GM23338 (cell line): ENCODE results near the gene CCL20. TPM values are rescaled to one million over a fixed set of nuclear protein-coding genes. Genes with fewer than 3 reads are reported as not detected.

Experiments used
- ATAC-seq: fragments of 200-7000 bp; cut with Tn5 transposase; 3 replicates; pipeline ENCODE4 v1.9.1; 2020
- DNase-seq: peaks from one replicate; pipeline ENCODE4 v3.0.0-alpha.2; 2015; ENCODE audit warnings: low spot score
- H2AFZ ChIP-seq: fragments of 200-600 bp; sonication (generic); 2 replicates; pipeline ENCODE4 v1.8.0; 2016; ENCODE audit warnings: antibody characterized with exemption, mild to moderate bottlenecking, moderate library complexity
- H3F3A ChIP-seq: fragments of 200-600 bp; sonication (generic); replicated peaks from 2 replicates; pipeline ENCODE4 v1.8.0; 2017; ENCODE audit warnings: antibody characterized with exemption, mixed run types, low read depth
- H3K27ac ChIP-seq: fragments of 200-600 bp; sonication (generic); 2 replicates; pipeline ENCODE4 v1.6.1; 2016; ENCODE audit warnings: low read depth
- H3K27me3 ChIP-seq: fragments of 200-600 bp; sonication (generic); 2 replicates; pipeline ENCODE4 v1.8.0; 2016; ENCODE audit warnings: mild to moderate bottlenecking, mixed run types, moderate library complexity; ENCODE audit not compliant: insufficient read depth
- H3K36me3 ChIP-seq: fragments of 200-600 bp; sonication (generic); 2 replicates; pipeline ENCODE4 v1.8.0; 2016; ENCODE audit warnings: mild to moderate bottlenecking; ENCODE audit not compliant: insufficient read depth
- H3K4me1 ChIP-seq: fragments of 200-600 bp; sonication (generic); 2 replicates; pipeline ENCODE4 v1.8.0; 2016; ENCODE audit warnings: mild to moderate bottlenecking, moderate library complexity; ENCODE audit not compliant: insufficient read depth
- H3K4me2 ChIP-seq: fragments of 200-600 bp; sonication (generic); 2 replicates; pipeline ENCODE4 v1.7.1; 2017; ENCODE audit warnings: mixed run types
- H3K4me3 ChIP-seq: fragments of 200-600 bp; sonication (generic); 2 replicates; pipeline ENCODE4 v1.6.1; 2016; ENCODE audit warnings: mixed run types
- H3K79me2 ChIP-seq: fragments of 200-600 bp; sonication (generic); replicated peaks from 2 replicates; pipeline ENCODE4 v1.8.0; 2017; ENCODE audit warnings: mild to moderate bottlenecking; ENCODE audit not compliant: insufficient read depth
- H3K9me2 ChIP-seq: fragments of 200-600 bp; sonication (generic); 2 replicates; pipeline ENCODE4 v1.8.0; 2017; ENCODE audit not compliant: insufficient read depth
- H4K20me1 ChIP-seq: fragments of 200-600 bp; sonication (generic); replicated peaks from 2 replicates; pipeline ENCODE4 v1.8.0; 2017; ENCODE audit warnings: mild to moderate bottlenecking; ENCODE audit not compliant: insufficient read depth
- H3K27ac Mint-ChIP-seq: 2 replicates; pipeline ENCODE4 v1.8.0; 2020; ENCODE audit warnings: inconsistent platforms, mild to moderate bottlenecking, moderate library complexity, mixed read lengths
- H3K27me3 Mint-ChIP-seq: 3 replicates; pipeline ENCODE4 v1.8.0; 2022; ENCODE audit warnings: low read depth, mild to moderate bottlenecking, moderate library complexity, mixed read lengths, inconsistent platforms; ENCODE audit not compliant: insufficient read depth, poor library complexity
- H3K36me3 Mint-ChIP-seq: 3 replicates; pipeline ENCODE4 v1.8.0; 2021; ENCODE audit warnings: low read depth, mild to moderate bottlenecking, inconsistent platforms, moderate library complexity, mixed read lengths
- H3K4me1 Mint-ChIP-seq: 3 replicates; pipeline ENCODE4 v1.8.0; 2020; ENCODE audit warnings: mild to moderate bottlenecking, inconsistent platforms, mixed read lengths
- H3K4me3 Mint-ChIP-seq: 3 replicates; pipeline ENCODE4 v1.8.0; 2021; ENCODE audit warnings: moderate library complexity, mild to moderate bottlenecking, inconsistent platforms, mixed read lengths
- H3K9me3 Mint-ChIP-seq: 3 replicates; pipeline ENCODE4 v1.8.0; 2020; ENCODE audit warnings: moderate library complexity, mild to moderate bottlenecking, inconsistent platforms, mixed read lengths
- EZH2 ChIP-seq: fragments of 200-600 bp; sonication (generic); IDR thresholded peaks from one replicate; pipeline ENCODE4 v1.8.0; 2017; ENCODE audit warnings: antibody characterized with exemption, mild to moderate bottlenecking, low read depth; ENCODE audit not compliant: unreplicated experiment
- EZH2phosphoT487 ChIP-seq: fragments of 200-600 bp; sonication (generic); IDR thresholded peaks from one replicate; pipeline ENCODE4 v1.8.1; 2018; ENCODE audit warnings: antibody characterized with exemption; ENCODE audit not compliant: unreplicated experiment
- JUNB ChIP-seq: IDR thresholded peaks from one replicate; pipeline ENCODE4 v1.6.1; 2016; ENCODE audit warnings: antibody characterized with exemption; ENCODE audit not compliant: unreplicated experiment
- NANOG ChIP-seq: IDR thresholded peaks from 2 replicates; pipeline ENCODE4 v1.6.1; 2016; ENCODE audit warnings: antibody characterized with exemption, borderline replicate concordance
- POLR2AphosphoS5 ChIP-seq: IDR thresholded peaks from 2 replicates; pipeline ENCODE4 v1.6.1; 2016; ENCODE audit warnings: antibody characterized with exemption, low read depth
- REST ChIP-seq: IDR thresholded peaks from one replicate; pipeline ENCODE4 v1.6.1; 2018; ENCODE audit warnings: antibody characterized with exemption; ENCODE audit not compliant: unreplicated experiment
- STAT1 ChIP-seq: IDR thresholded peaks from one replicate; pipeline ENCODE4 v1.6.1; 2016; ENCODE audit warnings: antibody characterized with exemption; ENCODE audit not compliant: unreplicated experiment
- ZNF114 ChIP-seq: fragments of 250-450 bp; sonication (Bioruptor Pico); IDR thresholded peaks from 2 replicates; pipeline ENCODE4 v1.5.0; 2020; ENCODE audit warnings: mild to moderate bottlenecking, moderate library complexity
- ZNF331 ChIP-seq: fragments of 250-450 bp; sonication (Bioruptor Pico); IDR thresholded peaks from 2 replicates; pipeline ENCODE4 v1.5.0; 2020; ENCODE audit warnings: low read depth, mild to moderate bottlenecking, moderate library complexity
- polyA plus RNA-seq: library from polyadenylated mRNA; unstranded; fragments of >200 nt; fragmentation: Nextera tagmentation; extraction: Ambion mirVana; gene quantifications from 2 replicates; pipeline ENCODE4 v1.2.1, GENCODE V29; 2016
- total RNA-seq: library from RNA; depleted of rRNA; stranded (reverse); fragments of >200 nt; shearing (Covaris generic); gene quantifications from 2 replicates; pipeline ENCODE4 v1.2.3, GENCODE V29; 2014
- TF ChIP-seq, protein P1 (sequence below): IDR thresholded peaks from 2 replicates; pipeline ENCODE4 v1.6.1; 2016; ENCODE audit warnings: antibody characterized with exemption
- TF ChIP-seq, protein P2 (sequence below): fragments of 250-450 bp; sonication (Bioruptor Pico); IDR thresholded peaks from 2 replicates; pipeline ENCODE4 v1.5.0; 2020; ENCODE audit warnings: mild to moderate bottlenecking, moderate library complexity

CCL20 gene
- total and polyA plus RNA-seq, 2 experiments from 2014 or later, result not detected

DNA sequence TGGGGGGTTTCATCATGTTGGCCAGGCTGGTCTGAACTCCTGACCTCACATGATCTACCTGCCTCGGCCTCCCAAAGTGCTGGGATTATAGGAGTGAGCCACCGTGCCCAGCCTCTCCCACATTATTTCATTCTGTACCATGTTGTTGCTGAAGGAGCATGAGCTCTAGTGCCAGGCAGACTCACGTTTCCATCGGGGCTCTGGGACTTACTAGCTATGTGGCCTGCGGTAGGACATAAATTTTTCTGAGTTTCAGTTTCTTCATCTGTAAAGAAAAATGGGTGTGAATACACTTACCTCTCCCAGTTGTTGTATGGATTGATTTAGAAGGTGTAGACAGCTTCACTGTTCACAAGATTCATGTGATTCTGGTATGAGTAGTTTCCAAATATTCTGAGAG lies 30.8 kb upstream of the CCL20 start (continued):
- TF ChIP-seq, protein P1, sequence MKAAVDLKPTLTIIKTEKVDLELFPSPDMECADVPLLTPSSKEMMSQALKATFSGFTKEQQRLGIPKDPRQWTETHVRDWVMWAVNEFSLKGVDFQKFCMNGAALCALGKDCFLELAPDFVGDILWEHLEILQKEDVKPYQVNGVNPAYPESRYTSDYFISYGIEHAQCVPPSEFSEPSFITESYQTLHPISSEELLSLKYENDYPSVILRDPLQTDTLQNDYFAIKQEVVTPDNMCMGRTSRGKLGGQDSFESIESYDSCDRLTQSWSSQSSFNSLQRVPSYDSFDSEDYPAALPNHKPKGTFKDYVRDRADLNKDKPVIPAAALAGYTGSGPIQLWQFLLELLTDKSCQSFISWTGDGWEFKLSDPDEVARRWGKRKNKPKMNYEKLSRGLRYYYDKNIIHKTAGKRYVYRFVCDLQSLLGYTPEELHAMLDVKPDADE, result no peak
- TF ChIP-seq ZNF114 (CRISPR knock-in tag) (no peak), EZH2phosphoT487 (no peak)

DNA sequence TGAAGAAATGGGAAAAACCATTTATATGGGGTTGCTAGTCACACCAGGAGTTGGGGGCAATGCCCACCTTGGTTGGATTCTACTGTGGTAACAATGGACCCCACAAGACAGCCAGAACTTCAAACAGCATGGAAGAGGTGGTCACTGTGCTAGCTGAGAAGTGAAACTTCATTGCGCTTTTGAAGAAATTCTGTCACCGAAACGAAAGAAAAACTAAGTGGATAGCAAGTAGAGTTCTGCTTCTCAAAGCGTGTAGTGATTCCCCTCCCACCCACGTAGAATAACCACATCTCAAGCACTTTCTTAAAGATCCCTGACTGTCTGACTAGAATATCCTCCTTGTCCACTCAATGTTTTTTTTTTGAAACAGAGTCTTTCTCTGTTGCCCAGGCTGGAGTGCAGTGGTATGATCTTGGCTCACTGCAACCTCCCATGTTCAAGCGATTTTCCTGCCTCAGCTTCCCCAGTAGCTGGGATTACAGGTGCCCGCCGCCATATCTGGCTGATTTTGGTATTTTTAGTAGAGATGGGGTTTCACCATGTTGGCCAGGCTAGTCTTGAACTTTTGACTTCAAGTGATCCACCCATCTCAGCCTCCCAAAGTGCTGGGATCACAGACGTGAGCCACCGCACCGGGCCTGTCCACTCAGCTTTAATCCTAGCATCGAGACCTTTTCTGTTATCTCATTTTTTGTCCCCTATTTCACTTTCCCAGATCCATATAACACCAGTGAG lies 30.1 kb upstream of the CCL20 start:
- H3K36me3 ChIP-seq, result no peaks in the 10 kb centered on the region
- H4K20me1 ChIP-seq, result no peaks in the 10 kb centered on the region
- Mint-ChIP-seq H3K36me3 (no peaks in the 10 kb centered on the region; the same call in 2 of the 3 replicates), H3K27ac (no peak overlapping the region), H3K9me3 (no peaks in the 10 kb centered on the region), H3K27me3 (no peaks in the 10 kb centered on the region), H3K4me1 (no peaks in the 10 kb centered on the region; the same call in 2 of the 3 replicates), H3K4me3 (no peak overlapping the region)
- DNase-seq, result no peak
- no peak overlapping the region for H3K4me2 ChIP-seq
- no peak overlapping the region for H3K4me3 ChIP-seq
- no peaks in the 10 kb centered on the region for H3F3A ChIP-seq
- no peaks in the 10 kb centered on the region for H3K4me1 ChIP-seq
- ATAC-seq, result no peak
- no peak overlapping the region for H3K27ac ChIP-seq
- H3K79me2 ChIP-seq, result no peaks in the 10 kb centered on the region
- H3K27me3 ChIP-seq, result no peaks in the 10 kb centered on the region
- H2AFZ ChIP-seq, result no peak overlapping the region
- H3K9me2 ChIP-seq, result peaks cover 3% of the 10 kb centered on the region; the same call in 1 of the 2 replicates
- TF ChIP-seq, protein P1, result no peak
- TF ChIP-seq ZNF331 (CRISPR knock-in tag) (no peak), NANOG (no peak), EZH2 (no peak), EZH2phosphoT487 (no peak), JUNB (no peak), POLR2AphosphoS5 (no peak), STAT1 (no peak), REST (no peak), ZNF114 (CRISPR knock-in tag) (no peak)
- TF ChIP-seq, protein P2, sequence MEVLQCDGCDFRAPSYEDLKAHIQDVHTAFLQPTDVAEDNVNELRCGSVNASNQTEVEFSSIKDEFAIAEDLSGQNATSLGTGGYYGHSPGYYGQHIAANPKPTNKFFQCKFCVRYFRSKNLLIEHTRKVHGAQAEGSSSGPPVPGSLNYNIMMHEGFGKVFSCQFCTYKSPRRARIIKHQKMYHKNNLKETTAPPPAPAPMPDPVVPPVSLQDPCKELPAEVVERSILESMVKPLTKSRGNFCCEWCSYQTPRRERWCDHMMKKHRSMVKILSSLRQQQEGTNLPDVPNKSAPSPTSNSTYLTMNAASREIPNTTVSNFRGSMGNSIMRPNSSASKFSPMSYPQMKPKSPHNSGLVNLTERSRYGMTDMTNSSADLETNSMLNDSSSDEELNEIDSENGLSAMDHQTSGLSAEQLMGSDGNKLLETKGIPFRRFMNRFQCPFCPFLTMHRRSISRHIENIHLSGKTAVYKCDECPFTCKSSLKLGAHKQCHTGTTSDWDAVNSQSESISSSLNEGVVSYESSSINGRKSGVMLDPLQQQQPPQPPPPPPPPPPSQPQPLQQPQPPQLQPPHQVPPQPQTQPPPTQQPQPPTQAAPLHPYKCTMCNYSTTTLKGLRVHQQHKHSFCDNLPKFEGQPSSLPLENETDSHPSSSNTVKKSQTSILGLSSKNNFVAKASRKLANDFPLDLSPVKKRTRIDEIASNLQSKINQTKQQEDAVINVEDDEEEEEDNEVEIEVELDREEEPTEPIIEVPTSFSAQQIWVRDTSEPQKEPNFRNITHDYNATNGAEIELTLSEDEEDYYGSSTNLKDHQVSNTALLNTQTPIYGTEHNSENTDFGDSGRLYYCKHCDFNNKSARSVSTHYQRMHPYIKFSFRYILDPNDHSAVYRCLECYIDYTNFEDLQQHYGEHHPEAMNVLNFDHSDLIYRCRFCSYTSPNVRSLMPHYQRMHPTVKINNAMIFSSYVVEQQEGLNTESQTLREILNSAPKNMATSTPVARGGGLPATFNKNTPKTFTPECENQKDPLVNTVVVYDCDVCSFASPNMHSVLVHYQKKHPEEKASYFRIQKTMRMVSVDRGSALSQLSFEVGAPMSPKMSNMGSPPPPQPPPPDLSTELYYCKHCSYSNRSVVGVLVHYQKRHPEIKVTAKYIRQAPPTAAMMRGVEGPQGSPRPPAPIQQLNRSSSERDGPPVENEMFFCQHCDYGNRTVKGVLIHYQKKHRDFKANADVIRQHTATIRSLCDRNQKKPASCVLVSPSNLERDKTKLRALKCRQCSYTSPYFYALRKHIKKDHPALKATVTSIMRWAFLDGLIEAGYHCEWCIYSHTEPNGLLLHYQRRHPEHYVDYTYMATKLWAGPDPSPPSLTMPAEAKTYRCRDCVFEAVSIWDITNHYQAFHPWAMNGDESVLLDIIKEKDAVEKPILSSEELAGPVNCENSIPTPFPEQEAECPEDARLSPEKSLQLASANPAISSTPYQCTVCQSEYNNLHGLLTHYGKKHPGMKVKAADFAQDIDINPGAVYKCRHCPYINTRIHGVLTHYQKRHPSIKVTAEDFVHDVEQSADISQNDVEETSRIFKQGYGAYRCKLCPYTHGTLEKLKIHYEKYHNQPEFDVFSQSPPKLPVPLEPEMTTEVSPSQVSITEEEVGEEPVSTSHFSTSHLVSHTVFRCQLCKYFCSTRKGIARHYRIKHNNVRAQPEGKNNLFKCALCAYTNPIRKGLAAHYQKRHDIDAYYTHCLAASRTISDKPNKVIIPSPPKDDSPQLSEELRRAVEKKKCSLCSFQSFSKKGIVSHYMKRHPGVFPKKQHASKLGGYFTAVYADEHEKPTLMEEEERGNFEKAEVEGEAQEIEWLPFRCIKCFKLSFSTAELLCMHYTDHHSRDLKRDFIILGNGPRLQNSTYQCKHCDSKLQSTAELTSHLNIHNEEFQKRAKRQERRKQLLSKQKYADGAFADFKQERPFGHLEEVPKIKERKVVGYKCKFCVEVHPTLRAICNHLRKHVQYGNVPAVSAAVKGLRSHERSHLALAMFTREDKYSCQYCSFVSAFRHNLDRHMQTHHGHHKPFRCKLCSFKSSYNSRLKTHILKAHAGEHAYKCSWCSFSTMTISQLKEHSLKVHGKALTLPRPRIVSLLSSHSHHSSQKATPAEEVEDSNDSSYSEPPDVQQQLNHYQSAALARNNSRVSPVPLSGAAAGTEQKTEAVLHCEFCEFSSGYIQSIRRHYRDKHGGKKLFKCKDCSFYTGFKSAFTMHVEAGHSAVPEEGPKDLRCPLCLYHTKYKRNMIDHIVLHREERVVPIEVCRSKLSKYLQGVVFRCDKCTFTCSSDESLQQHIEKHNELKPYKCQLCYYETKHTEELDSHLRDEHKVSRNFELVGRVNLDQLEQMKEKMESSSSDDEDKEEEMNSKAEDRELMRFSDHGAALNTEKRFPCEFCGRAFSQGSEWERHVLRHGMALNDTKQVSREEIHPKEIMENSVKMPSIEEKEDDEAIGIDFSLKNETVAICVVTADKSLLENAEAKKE (CRISPR knock-in tag), result no peak
